Gastrocnemius medialis (tissue), 4 donors: ENCODE results near the gene KLHDC7A.

ENCODE experiments used
- POLR2A ChIP-seq, 2 donors: fragments of 450-650 bp; IDR thresholded peaks; one replicate each; pipeline ENCODE4 v1.6.1; 2017; ENCODE audit warnings: antibody characterized with exemption in 2 of 2, mild to moderate bottlenecking in 2 of 2, moderate library complexity in 2 of 2
- TF ChIP-seq, protein P1 (sequence below), 5 experiments: fragments of 450-650 bp in 3 of 5; fragments of 200-600 bp in 2 of 5; sonication (generic) in 2 of 5; IDR thresholded peaks in 4 of 5; conservative IDR thresholded peaks in 1 of 5; 1 replicate in 4 of 5; 2 replicates in 1 of 5; pipeline ENCODE4 v1.5.1; 2016 to 2019; ENCODE audit warnings: antibody characterized with exemption in 5 of 5, mild to moderate bottlenecking in 3 of 5, moderate library complexity in 3 of 5

DNA sequence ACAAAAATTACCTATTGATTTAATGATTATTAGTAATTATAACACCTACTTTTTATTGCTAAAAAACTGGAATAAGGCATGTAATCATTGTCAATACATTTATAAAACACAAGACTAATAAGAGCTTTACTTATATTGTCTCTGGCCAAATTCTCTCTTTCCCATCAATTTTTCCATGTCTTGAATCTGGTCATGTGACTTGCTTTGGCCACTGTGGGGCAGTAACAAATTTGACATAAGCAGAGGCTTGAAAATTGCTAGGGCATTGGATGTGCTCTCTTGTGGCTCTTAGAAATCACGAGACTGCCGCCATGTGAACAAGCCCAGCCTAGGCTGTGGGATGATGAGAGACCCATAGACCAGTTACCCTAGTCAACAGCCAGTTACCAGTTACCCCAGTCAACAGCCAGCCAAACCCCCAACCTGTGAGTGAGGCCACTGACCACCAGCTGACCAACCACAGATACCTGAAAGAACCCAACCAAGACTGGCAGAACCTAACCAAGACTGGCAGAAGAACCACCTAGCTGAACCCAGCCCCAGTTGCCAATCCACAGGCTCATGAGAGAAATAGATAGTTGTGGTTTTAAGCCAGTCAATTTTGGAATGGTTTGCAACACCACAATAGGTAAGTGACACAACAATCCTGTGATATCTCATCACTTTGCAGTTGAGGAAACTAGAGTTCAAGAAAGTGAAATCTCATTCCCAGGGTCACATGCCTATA, 8.8 kb downstream of the KLHDC7A start:
- TF ChIP-seq, protein P1, sequence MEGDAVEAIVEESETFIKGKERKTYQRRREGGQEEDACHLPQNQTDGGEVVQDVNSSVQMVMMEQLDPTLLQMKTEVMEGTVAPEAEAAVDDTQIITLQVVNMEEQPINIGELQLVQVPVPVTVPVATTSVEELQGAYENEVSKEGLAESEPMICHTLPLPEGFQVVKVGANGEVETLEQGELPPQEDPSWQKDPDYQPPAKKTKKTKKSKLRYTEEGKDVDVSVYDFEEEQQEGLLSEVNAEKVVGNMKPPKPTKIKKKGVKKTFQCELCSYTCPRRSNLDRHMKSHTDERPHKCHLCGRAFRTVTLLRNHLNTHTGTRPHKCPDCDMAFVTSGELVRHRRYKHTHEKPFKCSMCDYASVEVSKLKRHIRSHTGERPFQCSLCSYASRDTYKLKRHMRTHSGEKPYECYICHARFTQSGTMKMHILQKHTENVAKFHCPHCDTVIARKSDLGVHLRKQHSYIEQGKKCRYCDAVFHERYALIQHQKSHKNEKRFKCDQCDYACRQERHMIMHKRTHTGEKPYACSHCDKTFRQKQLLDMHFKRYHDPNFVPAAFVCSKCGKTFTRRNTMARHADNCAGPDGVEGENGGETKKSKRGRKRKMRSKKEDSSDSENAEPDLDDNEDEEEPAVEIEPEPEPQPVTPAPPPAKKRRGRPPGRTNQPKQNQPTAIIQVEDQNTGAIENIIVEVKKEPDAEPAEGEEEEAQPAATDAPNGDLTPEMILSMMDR (IDR thresholded peaks at IDR 0.05 in 4 of 5, conservative IDR thresholded peaks at IDR 0.05 in 1 of 5), result no peak
- no peak for TF ChIP-seq POLR2A (IDR thresholded peaks at IDR 0.05)
